Spinal cord (tissue), 10 donors: ENCODE results near the gene VSTM2B. TPM values are rescaled to one million over a fixed set of nuclear protein-coding genes. Genes with fewer than 3 reads are reported as not detected.

Experiments
- DNase-seq, 6 donors: peaks; one replicate each; pipeline versions ENCODE4 v3.0.0 to v3.0.0-alpha.2; 2013 to 2015; ENCODE audit warnings: low spot score in 6 of 6, low read depth in 4 of 6
- H3K27ac ChIP-seq: one replicate; pipeline ENCODE4 v1.5.1; 2013; ENCODE audit warnings: low read depth, low read length, control low read depth
- H3K27me3 ChIP-seq: one replicate; pipeline ENCODE4 v1.6.1; 2013; ENCODE audit warnings: low read length; ENCODE audit not compliant: control insufficient read depth, insufficient read depth
- H3K36me3 ChIP-seq: one replicate; pipeline ENCODE4 v1.6.1; 2013; ENCODE audit warnings: low read length; ENCODE audit not compliant: control insufficient read depth, insufficient read depth
- H3K4me1 ChIP-seq: one replicate; pipeline ENCODE4 v1.6.1; 2013; ENCODE audit warnings: low read length; ENCODE audit not compliant: control insufficient read depth, insufficient read depth
- H3K4me3 ChIP-seq: one replicate; pipeline ENCODE4 v1.5.1; 2013; ENCODE audit warnings: low read depth, low read length, control low read depth
- H3K9me3 ChIP-seq: one replicate; pipeline ENCODE4 v1.6.1; 2013; ENCODE audit warnings: low read length; ENCODE audit not compliant: control insufficient read depth, insufficient read depth
- WGBS: methylation state at CpG from one replicate; pipeline ENCODE4 v1.1.5; 2013; ENCODE audit warnings: missing lambda C conversion rate; ENCODE audit not compliant: insufficient coverage; 5-methylcytosine and 5-hydroxymethylcytosine counted together
- long read RNA-seq, 4 donors: transcript quantifications; one replicate each; lab custom pipeline, GENCODE V29; 2026
- polyA plus RNA-seq, 2 donors: library from polyadenylated mRNA; unstranded; fragments of 120-200 nt; gene quantifications; one replicate each; pipeline ENCODE4 v1.2.1, GENCODE V29; 2013; ENCODE audit not compliant: insufficient read length in 2 of 2
- total RNA-seq, 2 donors: library from RNA; depleted of rRNA in 1 of 2; stranded (reverse); fragments of 120-200 nt in 1 of 2; fragments of >200 nt in 1 of 2; gene quantifications; one replicate each; pipeline versions ENCODE4 v1.2.3 to v1.2.4, GENCODE V29; 2013 to 2014
- donor health status: healthy.

VSTM2B gene
- total RNA-seq (10 to 100 TPM in 1 of 2 donors, 1 to 10 TPM in 1; 7.2 to 10.6 TPM), polyA plus RNA-seq (10 to 100 TPM; 35.7 to 43.2 TPM)
- long read RNA-seq, donor 1, transcript VSTM2B-201 (5 exons, 1,488 nt), result major isoform, 10 of 35 reads
- long read RNA-seq, donor 1, partial matches to known transcripts, result 25 of 35 reads
- long read RNA-seq, donor 1, other reads (novel, unspliced or antisense), result 0 of 35 reads
- long read RNA-seq, donor 2, partial matches to known transcripts, result 0 of 2 reads
- long read RNA-seq, donor 2, other reads (novel, unspliced or antisense), result 0 of 2 reads
- long read RNA-seq, donor 3, transcript VSTM2B-201 (5 exons, 1,488 nt), result major isoform, 5 of 5 reads
- long read RNA-seq, donor 3, partial matches to known transcripts, result 0 of 5 reads
- long read RNA-seq, donor 3, other reads (novel, unspliced or antisense), result 0 of 5 reads
- long read RNA-seq, donor 4, result 0 reads

- Histone ChIP-seq H3K4me1 (peaks cover 53% of the 10 kb centered on the region), H3K9me3 (no peaks in the 10 kb centered on the region), H3K27ac (peak within 1 kb of the TSS; percentile 40), H3K4me3 (peak within 1 kb of the TSS; percentile 31), H3K27me3 (peaks cover 54% of the 10 kb centered on the region), H3K36me3 (peaks cover 3% of the 10 kb centered on the region)
- DNase-seq, result peak in 2 of 6 donors; percentile 47 to 52
- under 1% methylated on average over 97 of the region's 104 CpGs for WGBS
Observed at GRCh38 chr19:29525901-29526729, at the start of gene VSTM2B. Gene VSTM2B, plus strand, starts transcription at chr19:29525994. Its CDS starts 590 bp downstream, at chr19:29526584.

DNA sequence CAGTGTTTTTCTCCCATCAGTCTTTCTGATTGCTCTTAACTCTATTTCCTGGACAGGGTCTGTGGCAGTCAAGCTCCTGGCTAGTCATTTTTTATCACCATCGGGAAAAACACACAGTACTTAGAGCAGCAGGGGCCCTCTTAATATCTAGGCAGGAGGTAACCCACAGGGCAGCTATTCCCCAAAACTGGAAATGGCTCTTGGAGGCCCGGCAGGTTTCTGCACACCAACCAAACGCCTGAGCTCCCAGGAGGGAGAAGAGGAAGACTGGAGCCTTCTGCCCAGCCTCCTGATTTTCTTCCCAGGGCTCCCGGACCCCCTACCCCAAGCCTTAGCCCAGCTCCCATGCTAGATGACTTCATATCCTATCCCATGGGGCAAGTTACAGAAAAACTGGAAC is 49.3 kb upstream of the VSTM2B start:
- DNase-seq, result peak in 1 of 6 donors; percentile 31
- no peaks in the 10 kb centered on the region for H3K36me3 ChIP-seq
- no peak overlapping the region for H3K27ac ChIP-seq
- H3K27me3 ChIP-seq, result no peaks in the 10 kb centered on the region
- 50% methylated on average over 2 of the region's 4 CpGs for WGBS
- H3K4me1 ChIP-seq, result no peaks in the 10 kb centered on the region
- no peak overlapping the region for H3K4me3 ChIP-seq
- no peaks in the 10 kb centered on the region for H3K9me3 ChIP-seq

- 92% methylated on average over 16 of the region's 16 CpGs for WGBS
- no peak for DNase-seq
- Histone ChIP-seq H3K4me3 (no peak overlapping the region), H3K36me3 (no peaks in the 10 kb centered on the region), H3K4me1 (peaks cover 2% of the 10 kb centered on the region), H3K9me3 (no peaks in the 10 kb centered on the region), H3K27ac (no peak overlapping the region), H3K27me3 (no peaks in the 10 kb centered on the region)
Observed at GRCh38 chr19:29477831-29478577, 47.8 kb upstream of the VSTM2B start.

DNA sequence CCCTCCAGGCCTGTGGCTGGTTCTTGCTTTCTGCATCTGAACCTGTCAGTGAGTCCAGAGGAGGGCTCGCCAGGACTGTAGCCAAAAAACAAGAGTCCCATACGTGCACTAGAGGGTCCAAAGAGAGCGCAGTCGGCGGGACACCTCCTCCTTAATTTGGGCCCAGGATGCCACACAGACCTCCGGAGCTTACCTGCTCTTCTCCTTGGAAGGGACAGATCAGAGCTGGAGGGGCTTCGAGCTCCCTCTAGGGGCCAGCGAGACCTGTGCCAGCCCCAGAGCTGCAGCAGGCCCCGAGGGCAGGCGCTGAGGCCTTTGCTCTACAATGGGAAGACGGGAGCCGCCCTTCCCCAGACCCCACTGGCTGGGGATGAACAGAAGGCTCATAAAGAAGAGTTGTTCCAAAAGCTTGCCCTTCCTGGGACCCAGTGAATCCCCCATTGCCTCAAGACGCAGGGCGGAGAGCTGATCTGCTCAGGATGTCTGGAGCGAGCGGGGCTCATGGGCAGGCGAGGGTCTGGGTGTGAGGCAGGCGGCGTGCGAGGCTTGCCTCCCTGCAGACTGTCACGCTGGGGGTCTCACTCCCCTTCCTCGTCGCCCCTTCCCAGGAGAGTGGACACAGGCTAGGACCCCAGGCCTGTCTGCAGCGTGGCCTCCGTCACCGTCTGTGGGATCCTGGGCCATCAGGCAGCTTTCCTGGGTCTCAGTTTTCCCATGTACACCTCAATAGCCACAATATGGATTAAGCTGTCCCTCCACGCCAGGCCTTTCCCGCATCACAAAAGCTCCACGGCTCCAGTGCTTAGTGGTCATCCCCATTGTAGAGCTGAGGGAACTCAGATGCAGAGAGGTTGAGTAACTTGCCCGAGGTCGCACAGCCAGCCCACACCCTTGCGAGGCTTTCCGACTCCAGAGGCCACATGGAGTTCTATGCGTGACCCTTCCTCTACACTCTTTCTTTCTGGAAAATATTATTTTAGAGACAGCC is 46.9 kb upstream of the VSTM2B start:
- H3K27me3 ChIP-seq, result no peaks in the 10 kb centered on the region

DNA sequence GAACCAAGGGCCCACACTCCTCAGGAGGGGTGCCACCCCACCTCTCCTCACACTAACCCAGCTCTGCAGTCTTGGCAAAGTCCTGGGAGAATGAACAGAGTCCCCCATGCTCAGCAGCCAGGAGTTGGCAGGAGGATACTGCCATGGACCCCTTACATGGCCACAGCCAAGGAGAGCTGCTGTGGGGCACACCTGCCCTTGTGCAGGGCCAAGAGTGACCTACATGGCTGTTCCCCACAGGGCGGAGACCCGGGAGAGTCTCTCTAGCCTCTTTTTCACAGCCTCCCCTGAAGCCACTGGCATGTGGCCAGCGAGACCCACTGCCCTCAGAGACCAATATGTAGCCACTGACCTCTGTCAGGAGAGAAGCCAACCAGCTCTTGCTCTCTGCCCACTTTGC is 45.9 kb upstream of the VSTM2B start:
- WGBS, result 86% methylated on average over 3 of the region's 3 CpGs
- Histone ChIP-seq H3K9me3 (no peaks in the 10 kb centered on the region), H3K27me3 (no peaks in the 10 kb centered on the region), H3K27ac (no peak overlapping the region), H3K4me1 (peaks cover 3% of the 10 kb centered on the region), H3K36me3 (no peaks in the 10 kb centered on the region), H3K4me3 (no peak overlapping the region)
- DNase-seq, result no peak

More for the DNA sequence above, 46.9 kb upstream of the VSTM2B start:
- peak in 2 of 6 donors; percentile 72 to 77 for DNase-seq
- Histone ChIP-seq H3K27ac (no peak overlapping the region), H3K9me3 (no peaks in the 10 kb centered on the region), H3K36me3 (no peaks in the 10 kb centered on the region), H3K4me1 (peaks cover 3% of the 10 kb centered on the region), H3K4me3 (no peak overlapping the region)
- 58% methylated on average over 28 of the region's 34 CpGs for WGBS

DNA sequence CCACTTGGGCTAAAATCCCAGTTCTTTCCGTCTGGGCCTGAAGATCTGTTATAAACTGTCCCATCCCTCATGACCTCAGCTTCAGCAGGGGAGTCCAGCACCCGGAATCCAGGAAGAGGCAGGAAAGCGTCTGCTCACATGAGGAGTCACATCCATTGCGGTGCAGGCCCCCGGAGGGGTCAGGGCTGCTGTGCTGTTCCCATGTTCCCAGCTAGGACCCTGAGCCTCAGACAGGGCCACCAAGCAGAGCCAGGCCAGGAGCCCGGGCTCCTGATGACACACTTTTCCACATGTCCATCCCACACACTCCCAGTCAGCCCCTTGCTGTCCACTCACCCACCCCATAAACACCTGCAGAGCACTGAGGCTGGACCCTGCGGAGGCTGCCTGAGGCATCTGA is 45.3 kb upstream of the VSTM2B start:
- 64% methylated on average over 5 of the region's 7 CpGs for WGBS
- H3K27ac ChIP-seq, result no peak overlapping the region
- H3K36me3 ChIP-seq, result no peaks in the 10 kb centered on the region
- H3K4me3 ChIP-seq, result no peak overlapping the region
- DNase-seq, result no peak
- no peaks in the 10 kb centered on the region for H3K9me3 ChIP-seq
- no peaks in the 10 kb centered on the region for H3K27me3 ChIP-seq
- H3K4me1 ChIP-seq, result peaks cover 3% of the 10 kb centered on the region

GRCh38 chr19:29482855-29483640 is 42.7 kb upstream of the VSTM2B start:
- Histone ChIP-seq H3K27ac (no peak overlapping the region), H3K36me3 (no peaks in the 10 kb centered on the region), H3K27me3 (no peaks in the 10 kb centered on the region), H3K9me3 (no peaks in the 10 kb centered on the region), H3K4me3 (no peak overlapping the region), H3K4me1 (peaks cover 3% of the 10 kb centered on the region)
- no peak for DNase-seq
- WGBS, result 56% methylated on average over 2 of the region's 7 CpGs

DNA sequence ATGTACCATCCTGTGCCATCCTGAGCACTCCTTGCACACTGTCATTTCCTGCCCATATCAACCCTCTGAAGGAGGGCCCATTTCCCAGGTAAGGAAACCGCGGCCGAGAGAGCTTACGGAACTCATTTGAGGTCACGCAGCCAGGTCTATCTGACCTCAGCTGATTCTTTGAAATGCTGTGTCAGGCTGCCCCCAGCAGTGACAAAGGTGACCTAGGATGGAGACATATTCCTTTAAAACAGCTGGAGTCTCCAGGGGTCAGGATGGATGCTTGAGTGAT is 42.2 kb upstream of the VSTM2B start:
- Histone ChIP-seq H3K36me3 (no peaks in the 10 kb centered on the region), H3K4me3 (no peak overlapping the region), H3K9me3 (no peaks in the 10 kb centered on the region), H3K4me1 (peaks cover 3% of the 10 kb centered on the region), H3K27ac (no peak overlapping the region), H3K27me3 (no peaks in the 10 kb centered on the region)
- 98% methylated on average over 5 of the region's 5 CpGs for WGBS
- no peak for DNase-seq
